ENCODE measurements around the gene COMMD1.
"Not testable (repeated sequence)": the region's sequence is repeated elsewhere in the genome, so short reads cannot be mapped to it uniquely, and the experiment has no call there.

Gene COMMD1

GRCh38 chr2:61924895-61925663, 19.6 kb downstream of the COMMD1 start:
- DNase-seq: no peak

DNA sequence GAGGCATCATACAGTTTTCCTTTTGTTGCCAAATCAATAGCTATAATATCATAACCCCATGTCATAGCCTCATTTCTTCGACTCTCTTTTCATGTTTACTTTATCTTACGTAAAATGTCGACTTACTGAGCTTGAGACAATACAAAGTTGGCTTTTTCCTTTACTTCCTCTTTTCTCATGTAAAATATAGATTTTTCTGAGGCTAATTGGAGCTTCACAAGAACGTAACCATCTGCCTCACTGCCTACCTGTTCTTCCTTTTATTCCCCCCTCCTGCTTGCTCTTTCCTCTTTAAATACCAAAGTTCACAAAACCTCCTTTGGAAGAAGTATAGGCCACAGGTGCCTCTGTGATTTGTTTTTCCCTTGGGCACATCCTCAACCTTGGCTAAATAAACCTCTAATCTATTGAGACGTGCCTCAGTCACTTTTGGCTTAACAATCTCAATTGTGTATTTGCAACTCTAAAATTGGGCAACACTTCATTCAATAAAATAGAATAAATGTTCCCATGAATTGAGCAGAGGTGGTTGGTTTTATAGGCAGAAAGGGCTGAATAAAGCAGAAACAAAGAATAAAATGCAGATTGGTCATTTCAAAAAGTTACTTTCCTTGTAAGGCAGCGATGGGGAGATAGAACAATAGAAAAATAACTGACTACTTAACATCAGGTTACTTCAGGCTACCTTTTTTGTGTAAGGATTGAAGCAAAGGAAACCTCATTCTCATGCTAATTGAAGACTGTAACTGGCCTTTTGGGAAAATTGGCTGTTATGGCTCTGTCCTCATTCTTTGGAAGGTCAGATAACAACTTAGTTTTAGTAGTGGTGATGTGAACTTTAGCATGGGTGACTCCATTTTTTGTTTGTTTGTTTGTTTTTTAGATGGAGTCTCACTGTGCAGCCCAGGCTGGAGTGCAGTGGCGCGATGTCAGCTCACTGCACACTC, 21.3 kb downstream of the COMMD1 start:
- DNase-seq: peak; percentile 66 to 72

- DNase-seq: no peak
Observed at GRCh38 chr2:61928826-61929461, 23.5 kb downstream of the COMMD1 start.

DNA sequence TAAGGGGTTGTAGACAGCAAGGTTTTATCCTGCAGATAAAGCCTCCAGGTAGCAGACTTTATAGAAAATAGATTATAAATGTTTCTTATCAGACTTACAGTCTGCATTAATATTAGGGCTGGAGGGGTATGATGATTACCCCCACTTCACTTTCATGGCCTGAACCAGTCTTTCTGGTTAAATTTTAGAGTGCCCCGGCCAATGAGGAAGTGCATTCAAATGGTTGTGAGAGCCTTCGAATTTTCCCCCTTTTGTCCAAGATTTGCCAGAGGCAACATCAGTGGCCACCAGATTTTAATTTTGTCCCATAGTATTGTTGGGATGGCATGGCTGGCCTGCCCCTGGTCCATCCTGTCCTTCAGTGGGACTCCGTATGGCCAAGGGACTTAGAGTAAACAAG, 31.6 kb downstream of the COMMD1 start:
- no peak for DNase-seq

GRCh38 chr2:61937886-61938285, 32.4 kb downstream of the COMMD1 start:
- no peak for DNase-seq

GRCh38 chr2:61938511-61938910, 33.0 kb downstream of the COMMD1 start:
- DNase-seq: no peak

DNA sequence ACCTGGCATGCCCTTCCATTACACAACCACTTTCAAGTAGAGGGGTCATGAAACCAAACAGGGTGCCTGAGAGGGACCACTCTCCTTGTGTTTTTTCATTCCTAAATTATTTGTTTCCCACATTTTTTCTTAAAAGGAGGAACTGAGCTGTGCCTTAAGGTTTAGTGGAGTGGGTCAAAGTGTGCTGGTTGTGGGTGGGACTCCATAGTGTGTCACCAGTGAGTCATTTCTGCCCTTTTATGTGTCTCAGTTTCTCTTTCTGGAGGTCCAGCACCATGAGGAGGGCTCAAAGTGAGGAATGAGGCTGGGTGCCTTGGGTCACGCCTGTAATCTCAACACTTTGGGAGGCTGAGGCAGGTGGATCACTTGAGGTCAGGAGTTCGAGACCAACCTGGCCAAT, 37.8 kb downstream of the COMMD1 start:
- DNase-seq: no peak

DNA sequence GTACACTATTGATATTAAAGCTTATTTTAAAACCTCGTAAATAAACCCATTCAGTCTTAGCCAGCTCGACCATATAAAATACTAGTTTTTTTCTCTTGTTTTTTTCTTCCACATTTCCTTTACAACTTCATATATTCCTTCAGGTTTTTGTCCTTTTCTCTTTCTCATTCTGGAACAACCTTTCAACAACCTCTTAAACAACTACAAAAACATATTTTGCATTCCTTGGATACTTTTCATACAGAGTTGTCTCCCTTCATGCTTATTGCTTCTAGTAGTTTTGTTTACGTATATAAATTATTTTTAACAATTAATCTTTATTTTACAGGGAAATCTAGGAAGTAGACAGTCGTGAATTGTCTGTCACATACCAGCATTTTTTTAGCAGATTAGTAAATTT, 41.2 kb downstream of the COMMD1 start:
- DNase-seq: no peak

DNA sequence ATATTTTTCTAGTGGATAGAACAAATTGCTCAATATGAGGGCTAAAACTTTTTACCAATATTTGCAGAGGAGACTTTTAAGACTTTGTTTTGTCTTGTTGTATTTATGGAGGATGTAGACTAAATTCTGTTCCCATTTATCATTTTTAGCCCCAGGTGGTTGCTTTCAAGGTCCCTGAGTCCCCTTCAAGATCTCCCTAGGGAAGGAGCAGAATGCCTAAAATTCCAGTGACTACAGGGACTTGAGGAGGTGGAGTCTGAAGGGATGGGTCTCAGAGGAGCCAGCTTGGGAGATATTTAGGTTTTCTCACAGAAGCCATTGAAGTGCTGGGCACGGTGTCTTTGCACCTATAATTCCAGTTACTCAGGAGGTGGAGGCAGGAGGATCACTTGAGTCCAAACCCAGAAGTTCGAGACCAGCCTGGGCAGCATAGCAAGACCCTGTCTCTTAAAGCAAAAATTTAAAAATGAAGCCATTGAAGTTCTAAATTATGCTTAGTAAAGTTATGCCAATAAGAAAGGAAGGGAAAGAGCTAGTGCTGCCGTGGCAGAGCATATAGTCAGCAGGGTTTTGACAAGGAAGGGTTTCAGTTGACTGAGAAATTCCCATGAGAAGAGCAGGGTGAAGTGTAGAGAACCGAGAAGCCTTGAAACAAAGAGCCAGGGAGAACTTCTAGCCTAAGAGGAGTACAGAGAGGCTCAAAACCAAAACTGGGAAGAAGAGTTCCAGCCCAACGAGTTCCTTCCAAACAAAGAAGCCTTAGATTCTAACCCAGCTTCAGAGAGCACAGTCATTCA, 43.4 kb downstream of the COMMD1 start:
- DNase-seq: no peak

GRCh38 chr2:61949458-61949713, 43.9 kb downstream of the COMMD1 start:
- no peak for DNase-seq

- no peak for DNase-seq
Observed at GRCh38 chr2:61949714-61950560, 44.5 kb downstream of the COMMD1 start.

DNA sequence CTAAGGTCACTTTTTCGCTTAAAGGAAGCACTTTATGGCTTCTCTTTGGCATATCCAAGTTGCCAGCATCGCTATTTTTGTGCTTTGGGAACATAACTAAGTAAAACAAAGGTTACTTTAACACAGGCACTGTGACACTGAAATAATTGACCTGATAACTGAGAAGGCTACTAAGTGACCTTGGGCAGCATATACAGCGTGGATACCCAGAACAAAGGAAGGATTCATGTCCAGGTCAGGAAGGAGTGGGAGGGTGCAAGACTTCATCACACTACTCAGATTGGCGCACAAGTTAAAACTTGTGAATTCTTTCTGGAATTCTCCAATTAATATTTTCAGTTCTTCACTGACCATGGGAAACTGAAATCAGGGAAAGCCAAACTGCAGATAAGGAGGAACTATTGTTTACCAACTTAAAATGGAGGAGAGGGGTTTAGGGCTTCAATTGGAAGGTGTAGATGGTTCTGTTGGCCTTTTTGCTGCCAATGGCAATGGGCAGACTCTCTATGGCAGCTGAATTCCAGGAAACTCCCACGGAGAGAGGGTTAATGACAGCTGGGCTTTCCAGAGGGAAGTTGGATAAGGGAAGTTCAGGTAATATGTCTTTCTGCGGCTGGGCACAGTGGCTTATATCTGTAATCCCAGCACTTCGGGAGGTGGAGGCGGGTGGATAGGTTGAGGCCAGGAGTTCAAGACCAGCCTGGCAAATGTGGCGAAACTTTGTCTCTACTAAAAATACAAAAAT, 45.3 kb downstream of the COMMD1 start:
- DNase-seq: no peak

GRCh38 chr2:61951881-61952280, 46.4 kb downstream of the COMMD1 start:
- DNase-seq: no peak

GRCh38 chr2:61952288-61952687, 46.8 kb downstream of the COMMD1 start:
- no peak for DNase-seq

DNA sequence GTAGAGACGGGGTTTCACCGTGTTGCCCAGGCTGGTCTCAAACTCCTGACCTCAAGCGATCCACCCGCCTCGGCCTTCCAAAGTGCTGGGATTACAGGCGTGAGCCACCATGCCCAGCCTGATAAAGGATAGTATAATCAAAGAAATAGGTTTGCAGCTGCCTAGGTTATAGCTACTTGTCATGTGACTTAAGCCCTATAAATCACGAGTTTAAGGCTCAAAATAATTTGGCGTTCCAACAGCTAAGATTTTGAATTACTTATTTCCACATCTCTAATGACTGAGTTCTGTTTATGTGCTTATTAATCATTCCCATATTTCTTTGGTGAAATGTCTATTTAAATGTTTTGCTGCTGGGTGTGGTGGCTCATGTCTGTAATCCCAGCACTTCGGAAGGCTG, 49.4 kb downstream of the COMMD1 start:
- not testable (repeated sequence) for DNase-seq

- peak in 1 of 2 experiments; percentile 22 for DNase-seq
Observed at GRCh38 chr2:61959381-61960293, 54.2 kb downstream of the COMMD1 start.

DNA sequence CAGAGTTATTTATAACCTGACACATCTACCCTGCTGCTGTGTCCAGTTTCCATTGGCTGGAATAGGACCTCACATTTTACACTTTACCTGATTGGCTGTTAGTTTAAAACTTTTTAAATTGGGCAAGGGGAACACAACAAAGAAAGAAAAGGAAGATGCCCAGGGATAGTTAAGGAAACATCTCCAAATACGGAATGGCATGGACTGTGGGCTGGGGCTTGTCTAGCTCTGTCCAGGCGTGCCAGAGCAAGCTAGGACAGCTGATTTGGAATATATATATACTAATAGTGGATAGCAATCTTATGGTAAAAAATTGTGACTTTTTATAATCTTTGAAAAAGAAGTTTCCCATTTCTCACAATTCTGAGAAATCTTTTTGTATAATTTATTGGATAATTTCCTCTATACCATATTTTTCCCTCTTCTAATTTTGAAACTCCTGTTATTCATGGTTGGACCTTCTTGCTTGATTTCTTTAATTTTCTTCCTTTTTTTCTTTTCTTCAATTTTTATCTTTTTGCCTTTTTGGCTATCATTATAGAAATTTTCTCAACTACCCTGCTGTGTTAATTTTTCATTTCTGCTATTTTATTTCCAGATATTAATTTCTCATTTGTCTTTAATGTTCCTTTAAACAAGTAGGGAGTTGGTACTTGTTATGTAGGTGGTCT, 55.9 kb downstream of the COMMD1 start:
- no peak for DNase-seq

- DNase-seq: no peak
Observed at GRCh38 chr2:61962095-61962984, 56.9 kb downstream of the COMMD1 start.

Measured in Kasumi-1 (cell line).